ENCODE measurements around the gene KNDC1.

The KNDC1 gene

GRCh38 chr10:133128126-133129070 is 31.6 kb upstream of the KNDC1 start:
- Histone ChIP-seq H3K27me3 (ENCODE audit: insufficient read depth, low read depth) (peaks cover 3% of the 10 kb centered on the region; the same call in 1 of the 2 replicates), H3K9ac (no peak overlapping the region), H3K4me2 (no peak overlapping the region), H2AFZ (ENCODE audit: low read depth) (no peak overlapping the region), H3K4me3 (IDR thresholded peaks at IDR 0.05; ENCODE audit: insufficient read depth, low read depth, low read length) (no peak overlapping the region), H3K27ac (no peak overlapping the region), H3K79me2 (ENCODE audit: insufficient read depth, low read depth) (no peaks in the 10 kb centered on the region), H3K36me3 (ENCODE audit: insufficient read depth) (no peaks in the 10 kb centered on the region), H3K4me1 (ENCODE audit: low read depth, poor library complexity, severe bottlenecking) (no peaks in the 10 kb centered on the region), H4K20me1 (ENCODE audit: insufficient read depth) (no peaks in the 10 kb centered on the region)
- no peak for TF ChIP-seq CTCF (conservative IDR thresholded peaks at IDR 0.05; ENCODE audit: low read depth, low read length)

- Histone ChIP-seq H3K9ac (no peak overlapping the region), H2AFZ (ENCODE audit: low read depth) (no peak overlapping the region), H3K27me3 (ENCODE audit: insufficient read depth, low read depth) (peaks cover 8% of the 10 kb centered on the region; the same call in 1 of the 2 replicates), H3K36me3 (ENCODE audit: insufficient read depth) (no peaks in the 10 kb centered on the region), H3K4me2 (no peak overlapping the region), H3K4me3 (IDR thresholded peaks at IDR 0.05; ENCODE audit: insufficient read depth, low read depth, low read length) (no peak overlapping the region), H3K27ac (no peak overlapping the region), H3K4me1 (ENCODE audit: low read depth, poor library complexity, severe bottlenecking) (no peaks in the 10 kb centered on the region), H4K20me1 (ENCODE audit: insufficient read depth) (no peaks in the 10 kb centered on the region), H3K79me2 (ENCODE audit: insufficient read depth, low read depth) (no peaks in the 10 kb centered on the region)
- no peak for TF ChIP-seq CTCF (conservative IDR thresholded peaks at IDR 0.05; ENCODE audit: low read depth, low read length)
These were observed 30.8 kb upstream of the KNDC1 start for GRCh38 chr10:133129071-133129858.

- no peak for TF ChIP-seq CTCF (conservative IDR thresholded peaks at IDR 0.05; ENCODE audit: low read depth, low read length)
- H4K20me1 ChIP-seq (ENCODE audit: insufficient read depth), result no peaks in the 10 kb centered on the region
- H3K9ac ChIP-seq, result no peak overlapping the region
- no peaks in the 10 kb centered on the region for H3K79me2 ChIP-seq (ENCODE audit: insufficient read depth, low read depth)
- no peak overlapping the region for H3K4me3 ChIP-seq (IDR thresholded peaks at IDR 0.05; ENCODE audit: insufficient read depth, low read depth, low read length)
- no peak overlapping the region for H3K4me2 ChIP-seq
- no peak overlapping the region for H3K27ac ChIP-seq
- no peaks in the 10 kb centered on the region for H3K36me3 ChIP-seq (ENCODE audit: insufficient read depth)
- H2AFZ ChIP-seq (ENCODE audit: low read depth), result no peak overlapping the region
- H3K27me3 ChIP-seq (ENCODE audit: insufficient read depth, low read depth), result peaks cover 15% of the 10 kb centered on the region; the same call in 1 of the 2 replicates
- no peaks in the 10 kb centered on the region for H3K4me1 ChIP-seq (ENCODE audit: low read depth, poor library complexity, severe bottlenecking)
These were observed 30.0 kb upstream of the KNDC1 start for GRCh38 chr10:133129859-133130495.

GRCh38 chr10:133130602-133131001 is 29.4 kb upstream of the KNDC1 start:
- Histone ChIP-seq H3K4me1 (ENCODE audit: low read depth, poor library complexity, severe bottlenecking) (no peaks in the 10 kb centered on the region), H3K9ac (no peak overlapping the region), H3K4me3 (IDR thresholded peaks at IDR 0.05; ENCODE audit: insufficient read depth, low read depth, low read length) (no peak overlapping the region), H4K20me1 (ENCODE audit: insufficient read depth) (no peaks in the 10 kb centered on the region), H3K79me2 (ENCODE audit: insufficient read depth, low read depth) (no peaks in the 10 kb centered on the region), H3K27ac (no peak overlapping the region), H2AFZ (ENCODE audit: low read depth) (no peak overlapping the region), H3K4me2 (no peak overlapping the region), H3K36me3 (ENCODE audit: insufficient read depth) (no peaks in the 10 kb centered on the region), H3K27me3 (ENCODE audit: insufficient read depth, low read depth) (peaks cover 15% of the 10 kb centered on the region; the same call in 1 of the 2 replicates)
- TF ChIP-seq CTCF (conservative IDR thresholded peaks at IDR 0.05; ENCODE audit: low read depth, low read length), result no peak

Measured in KMS-11 (cell line).